GM18511 (cell line): Measurements from ENCODE around the gene CFAP46.

Experiments used
- ATAC-seq: cut with Tn5 transposase; IDR thresholded peaks from one replicate; pipeline ENCODE4 v1.9.1; 2021; ENCODE audit warnings: mild to moderate bottlenecking, moderate library complexity; ENCODE audit not compliant: unreplicated experiment

Gene CFAP46

DNA sequence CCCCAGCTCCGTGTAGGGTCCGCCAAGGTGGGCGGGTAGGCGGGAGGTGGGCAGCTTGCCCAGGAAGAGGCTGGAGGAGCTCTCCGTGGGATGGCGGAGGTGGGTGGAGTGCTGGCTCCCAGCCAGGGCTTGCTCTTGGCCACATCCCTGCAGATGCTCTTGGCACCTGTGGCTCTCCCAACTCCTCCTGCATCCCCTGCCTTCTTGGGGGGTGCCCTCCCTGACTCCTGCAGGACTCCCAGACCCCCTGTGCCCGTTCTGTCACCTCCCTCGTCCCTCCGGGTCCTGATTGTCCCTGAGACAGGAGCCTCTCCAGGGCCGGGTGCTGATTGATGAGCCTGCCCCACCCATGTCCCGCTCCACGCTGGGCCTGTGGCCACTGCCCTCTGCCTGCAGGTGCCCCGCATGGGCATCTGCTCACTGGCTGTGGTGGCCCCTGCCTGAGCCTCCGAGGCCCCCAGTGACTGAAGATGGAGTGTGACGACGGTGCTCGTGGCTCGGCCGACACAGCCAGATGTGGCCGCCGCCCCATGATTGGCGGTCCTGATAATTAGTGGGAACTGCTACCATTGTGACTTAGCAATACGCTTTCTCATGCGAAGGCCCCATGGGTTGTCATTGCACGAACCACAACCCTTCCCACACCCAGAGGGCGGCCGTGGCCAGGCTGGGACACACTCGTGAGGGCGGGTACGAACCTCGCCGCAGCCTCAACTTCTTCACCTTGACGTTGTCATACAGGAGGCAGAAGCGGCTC lies 23.6 kb downstream of the CFAP46 start:
- no peak for ATAC-seq

DNA sequence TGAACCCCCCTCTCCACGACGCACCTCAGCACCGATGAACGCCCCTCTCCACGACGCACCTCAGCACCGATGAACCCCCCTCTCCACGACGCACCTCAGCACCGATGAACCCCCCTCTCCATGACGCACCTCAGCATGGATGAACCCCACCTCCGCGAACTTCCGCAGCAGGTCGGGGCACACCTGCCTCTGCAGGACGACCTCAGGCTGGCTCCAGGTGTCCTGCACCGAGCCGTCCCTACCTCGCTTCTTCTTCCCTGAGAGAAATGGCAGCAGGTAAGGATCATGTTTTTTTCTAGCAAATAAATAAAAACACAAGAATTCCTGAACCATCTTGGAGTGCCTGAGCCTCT lies 24.1 kb downstream of the CFAP46 start:
- ATAC-seq = no peak

DNA sequence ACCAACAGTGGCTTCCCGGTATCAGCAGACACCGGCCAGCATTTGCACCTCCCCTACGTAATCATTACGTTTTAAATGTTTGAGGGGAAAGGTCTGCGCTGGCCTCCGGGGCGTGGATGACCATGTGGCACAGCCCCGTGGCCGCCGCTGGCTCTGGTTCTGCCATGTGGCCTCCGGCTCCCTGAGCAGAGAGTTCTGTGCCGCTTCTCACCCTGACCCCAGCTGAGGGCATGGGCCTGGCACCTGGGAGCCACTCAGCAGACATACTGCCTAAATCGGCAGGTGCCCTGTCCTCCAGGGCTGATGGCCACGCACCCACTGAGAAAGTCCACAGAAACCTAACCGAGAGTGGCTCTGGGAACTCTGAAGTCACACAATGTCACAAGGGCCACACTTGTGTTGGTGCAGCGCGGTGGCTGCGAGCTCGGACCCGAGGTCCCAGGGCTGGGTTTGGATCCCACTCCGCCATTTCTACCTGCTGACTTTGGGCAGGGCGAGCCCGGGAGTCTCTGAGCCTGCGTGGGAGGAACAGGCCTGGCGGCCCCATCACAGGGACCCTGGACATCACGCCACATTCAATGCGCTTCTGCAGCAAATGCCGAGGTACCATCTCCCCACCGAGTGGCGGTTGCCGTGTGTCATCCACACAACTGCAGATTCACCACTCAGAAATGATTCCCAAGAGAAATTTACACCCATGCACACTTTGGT lies 25.3 kb downstream of the CFAP46 start:
- ATAC-seq = no peak

DNA sequence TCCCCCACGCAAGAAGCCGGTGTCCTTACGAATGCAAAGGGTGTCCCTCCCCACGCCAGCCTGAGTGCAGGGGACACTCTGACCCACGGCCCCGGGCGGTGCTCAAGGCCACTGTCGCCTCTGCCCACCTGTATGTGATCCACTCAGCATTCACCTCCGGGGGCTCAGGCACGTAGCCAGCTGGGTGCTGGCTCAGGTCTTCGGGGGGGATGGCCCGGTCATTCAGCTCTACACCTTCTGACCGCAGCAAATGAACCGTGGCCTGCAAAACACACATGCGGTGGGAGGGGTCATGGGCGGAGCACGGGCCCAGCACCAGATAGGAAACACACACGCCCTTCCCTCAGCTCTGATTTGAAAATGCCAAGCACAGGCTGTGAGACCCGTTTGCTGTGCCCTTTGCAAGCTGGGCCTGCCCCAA lies 25.9 kb downstream of the CFAP46 start:
- no peak for ATAC-seq

DNA sequence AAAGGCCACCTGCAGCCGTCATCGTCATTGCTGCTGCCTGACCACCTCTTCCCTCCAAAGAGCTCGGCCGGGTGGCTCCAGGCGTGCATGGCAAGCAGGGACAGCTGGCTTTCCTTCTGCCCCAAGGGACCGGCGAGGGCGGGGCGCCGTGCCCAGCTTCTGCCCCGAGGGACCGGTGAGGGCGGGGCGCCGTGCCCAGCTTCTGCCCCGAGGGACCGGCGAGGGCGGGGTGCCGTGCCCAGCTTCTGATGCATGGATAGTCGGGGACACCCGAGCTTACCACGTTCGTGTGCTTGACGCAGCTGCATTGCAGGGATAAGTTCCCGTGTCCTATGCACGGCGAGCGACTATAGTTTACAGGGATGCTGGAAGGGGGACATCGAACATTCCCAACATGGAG lies 27.0 kb downstream of the CFAP46 start:
- no peak for ATAC-seq

DNA sequence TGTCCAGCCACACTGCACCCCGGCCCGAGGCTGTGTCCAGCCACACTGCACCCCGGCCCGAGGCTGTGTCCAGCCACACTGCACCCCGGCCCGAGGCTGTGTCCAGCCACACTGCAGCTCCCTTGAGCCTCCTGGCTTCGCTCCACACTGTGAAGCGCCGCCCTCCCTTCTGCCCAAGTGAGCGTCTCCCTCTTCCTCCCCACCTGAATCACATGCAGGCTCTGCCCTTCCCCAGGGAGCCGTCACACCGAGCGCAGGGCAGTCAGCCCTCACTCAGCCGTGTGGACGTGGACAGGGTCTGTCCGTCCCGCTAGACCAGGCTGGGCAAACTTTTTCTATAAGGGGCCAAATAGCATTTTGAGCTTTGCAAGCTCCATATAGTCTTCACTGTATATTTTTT lies 27.6 kb downstream of the CFAP46 start:
- ATAC-seq = no peak

DNA sequence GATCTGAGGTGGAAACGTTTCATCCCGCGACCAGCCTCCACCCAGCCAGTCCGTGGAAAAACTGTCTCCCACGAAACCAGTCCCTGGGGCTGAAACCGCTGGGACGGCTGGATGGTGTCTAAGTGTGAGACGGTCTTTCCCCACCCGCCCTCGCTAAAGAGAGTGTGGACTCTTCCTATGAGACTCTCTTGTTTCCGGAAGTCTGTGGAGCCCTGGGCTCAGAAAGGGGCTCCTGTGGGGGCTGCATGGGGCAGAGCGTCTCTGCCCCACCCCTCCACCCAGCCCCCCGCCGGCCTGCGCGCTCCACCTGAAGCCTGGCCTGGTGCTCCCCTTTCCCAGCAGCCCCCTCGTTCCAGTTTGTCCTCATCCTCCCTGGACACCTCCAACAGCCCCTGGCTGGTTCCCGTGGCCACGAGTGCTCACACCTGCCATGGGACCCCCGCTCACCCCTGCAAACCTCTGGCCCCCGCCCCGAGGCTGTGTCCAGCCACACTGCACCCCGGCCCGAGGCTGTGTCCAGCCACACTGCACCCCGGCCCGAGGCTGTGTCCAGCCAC lies 28.7 kb downstream of the CFAP46 start:
- no peak for ATAC-seq

DNA sequence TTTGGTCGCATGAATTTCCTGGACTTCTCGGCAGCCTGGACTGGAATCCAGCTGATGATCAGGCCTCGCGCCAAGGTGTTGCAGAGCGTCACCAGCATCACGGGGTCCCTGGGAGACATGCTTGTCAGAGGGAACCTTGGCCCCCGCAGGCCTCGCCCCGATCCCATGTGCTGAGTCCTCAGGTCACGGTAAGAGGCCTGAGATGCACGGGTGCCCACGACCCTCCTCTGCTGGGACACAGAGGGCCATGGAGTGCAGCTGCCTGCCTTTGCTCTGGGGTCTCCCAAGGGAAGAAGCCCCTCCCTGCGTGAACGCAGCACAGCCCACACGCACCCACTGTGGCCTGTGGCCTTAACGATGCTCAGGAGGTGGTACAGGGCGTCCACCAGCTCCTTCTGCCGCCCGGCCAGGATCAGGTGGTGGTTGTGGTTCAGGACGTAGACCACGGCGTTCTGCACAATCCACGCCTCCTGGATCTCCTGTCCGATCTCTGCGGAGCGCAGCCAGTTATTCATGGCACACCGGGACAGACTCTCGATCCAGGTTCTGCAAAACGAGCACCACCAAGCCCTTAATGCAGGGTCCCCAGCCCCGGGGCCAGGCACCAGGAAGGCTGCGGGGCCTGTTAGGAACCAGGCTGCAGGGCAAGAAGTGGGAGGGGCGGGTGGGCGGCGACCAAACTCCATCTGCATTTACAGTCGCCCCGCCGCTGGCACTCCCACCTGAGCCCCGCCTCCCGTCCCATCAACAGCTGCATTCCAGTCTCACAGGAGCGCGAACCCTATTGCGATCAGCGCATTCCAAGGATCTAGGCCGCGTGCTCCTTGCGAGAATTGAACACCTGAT lies 29.4 kb downstream of the CFAP46 start:
- no peak for ATAC-seq

DNA sequence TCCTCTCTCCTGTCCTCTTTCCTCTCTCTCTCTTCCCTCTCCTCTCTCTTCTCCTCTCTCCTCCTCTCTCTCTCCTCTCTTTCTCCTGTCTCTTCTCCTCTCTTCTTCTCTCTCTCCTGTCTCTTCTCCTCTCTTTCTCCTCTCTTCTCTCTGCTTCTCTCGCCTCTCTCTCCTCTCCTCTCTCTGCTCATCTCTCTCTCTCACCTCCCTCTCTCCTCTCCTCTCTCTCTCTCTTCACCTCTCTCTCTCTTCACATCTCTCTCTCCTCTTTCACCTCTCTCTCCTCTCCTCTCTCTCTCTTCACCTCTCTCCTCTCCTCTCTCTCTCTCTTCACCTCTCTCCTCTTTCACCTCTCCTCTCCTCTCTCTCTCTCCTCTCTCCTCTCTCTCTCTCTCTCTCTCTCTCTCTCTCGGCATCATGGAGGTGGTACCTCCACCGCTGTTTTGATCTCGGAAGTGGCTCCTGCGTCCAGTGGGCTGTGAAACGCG lies 30.1 kb downstream of the CFAP46 start:
- ATAC-seq = no peak

DNA sequence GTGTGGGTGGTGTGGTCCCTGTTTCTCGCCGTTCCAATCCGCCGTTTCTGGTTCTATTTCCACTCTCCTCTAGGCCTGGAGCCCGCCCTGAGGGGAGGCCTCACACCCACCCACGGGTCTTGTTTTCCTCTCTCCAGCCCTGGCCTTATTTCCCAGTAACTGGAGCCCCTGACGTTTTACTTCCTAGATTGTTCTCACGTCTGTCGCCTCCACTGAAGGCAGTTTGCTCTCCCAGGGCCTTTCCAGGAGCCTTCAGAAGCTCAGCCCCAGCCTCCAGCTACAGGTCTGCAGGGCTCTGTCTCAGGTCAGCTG lies 30.6 kb downstream of the CFAP46 start:
- no peak for ATAC-seq

DNA sequence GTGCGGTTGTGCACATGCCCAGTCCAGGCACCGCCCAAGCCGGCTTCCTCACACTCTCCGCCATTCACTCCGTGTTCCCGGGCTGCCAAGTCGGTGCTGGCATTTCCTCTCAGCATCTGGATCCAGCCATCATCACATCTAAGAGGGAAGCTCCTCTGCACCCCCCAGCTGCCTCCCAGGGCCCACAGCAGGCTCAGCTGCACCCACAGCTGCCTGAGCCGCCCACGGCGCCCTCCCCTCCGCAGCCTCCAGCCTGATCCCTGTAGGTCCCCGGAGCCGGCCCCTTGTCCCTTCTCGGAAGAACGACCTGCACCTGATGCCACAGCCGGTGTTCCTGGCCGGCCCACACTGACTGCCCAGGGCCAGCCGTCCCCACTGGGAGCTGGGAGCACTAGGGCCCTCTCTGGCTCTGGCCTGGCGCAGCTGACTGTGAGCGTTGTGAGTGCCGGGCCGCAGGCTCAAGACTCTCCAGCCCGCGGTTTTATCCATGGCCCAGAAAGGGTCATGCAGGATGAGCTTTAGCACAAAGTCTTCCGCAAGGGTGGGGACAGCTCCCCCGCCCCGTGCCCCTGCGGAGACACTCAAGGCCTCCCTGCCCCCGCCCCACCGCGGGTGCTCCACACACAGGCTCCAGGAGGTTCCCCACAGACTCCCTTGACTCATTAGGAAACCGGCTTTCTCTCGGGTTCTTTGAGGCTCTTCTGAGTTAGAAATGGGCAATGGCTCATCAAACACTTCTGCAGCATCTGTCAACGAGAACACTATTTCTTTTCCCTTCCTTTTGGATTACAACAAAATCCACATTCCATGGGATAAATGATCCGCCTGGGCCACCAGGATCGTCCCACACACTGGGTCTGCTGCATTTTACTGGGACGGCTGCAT lies 31.2 kb downstream of the CFAP46 start:
- no peak for ATAC-seq

DNA sequence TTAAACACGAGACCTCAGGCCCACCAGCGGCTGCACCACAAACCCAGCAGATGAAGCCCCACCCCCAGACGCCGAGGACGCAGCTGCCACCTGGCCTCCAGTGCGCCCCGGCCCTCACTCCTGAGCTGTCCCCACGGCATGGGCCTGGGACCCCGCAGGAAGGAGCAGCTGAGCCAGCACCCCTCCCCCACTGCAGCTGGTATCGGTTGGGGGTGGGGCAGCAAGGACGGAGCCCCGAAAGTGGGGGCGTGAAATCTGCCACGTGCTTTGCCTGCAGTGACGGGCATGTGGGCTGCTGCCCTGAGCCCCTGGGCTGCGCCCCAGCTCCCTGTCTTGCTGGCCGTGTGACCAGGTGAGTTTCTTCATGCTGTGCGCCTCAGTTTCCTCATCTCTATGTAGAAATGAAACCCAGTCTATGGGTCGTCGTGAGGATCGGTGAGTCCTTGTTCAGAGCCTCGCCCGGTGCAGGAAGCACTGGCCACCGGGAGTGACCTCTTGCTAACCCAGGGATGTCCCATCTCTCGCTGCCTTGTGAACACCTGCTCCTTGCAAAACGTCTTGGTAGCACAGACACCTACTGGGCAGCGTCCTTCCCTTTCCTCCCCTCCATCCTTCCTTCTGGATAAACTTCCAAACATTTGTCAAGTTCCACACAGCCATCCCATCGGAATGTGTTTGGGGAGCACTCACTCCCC lies 32.0 kb downstream of the CFAP46 start:
- ATAC-seq = no peak

DNA sequence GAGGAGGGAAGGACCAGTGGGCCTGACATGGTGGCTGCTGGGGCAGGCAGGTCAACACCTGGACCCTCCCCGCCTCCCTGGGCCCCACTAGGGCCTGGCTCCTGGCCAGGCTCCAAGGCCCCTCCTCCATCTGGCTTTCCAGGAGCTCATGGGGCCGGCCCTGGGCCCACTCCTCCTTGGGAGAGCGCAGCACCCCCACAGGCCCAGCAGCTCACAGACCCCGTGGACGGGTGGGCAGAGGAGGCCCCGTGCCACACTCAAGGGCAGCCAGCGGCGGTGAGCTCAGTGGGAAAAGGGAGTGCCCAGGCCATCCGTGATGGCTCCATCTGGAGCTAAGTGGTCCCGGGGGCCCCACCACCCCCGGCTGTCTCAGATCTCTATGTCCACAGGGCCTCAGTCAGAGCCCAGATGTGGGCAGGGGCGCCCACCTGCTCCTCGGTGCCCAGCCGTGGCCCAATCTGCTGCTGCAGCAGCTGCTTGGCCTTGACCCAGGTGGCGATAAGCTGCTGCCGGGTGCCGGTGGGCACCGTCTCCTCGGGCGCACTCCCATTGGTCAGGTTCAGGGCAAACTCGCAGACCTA lies 32.8 kb downstream of the CFAP46 start:
- no peak for ATAC-seq

DNA sequence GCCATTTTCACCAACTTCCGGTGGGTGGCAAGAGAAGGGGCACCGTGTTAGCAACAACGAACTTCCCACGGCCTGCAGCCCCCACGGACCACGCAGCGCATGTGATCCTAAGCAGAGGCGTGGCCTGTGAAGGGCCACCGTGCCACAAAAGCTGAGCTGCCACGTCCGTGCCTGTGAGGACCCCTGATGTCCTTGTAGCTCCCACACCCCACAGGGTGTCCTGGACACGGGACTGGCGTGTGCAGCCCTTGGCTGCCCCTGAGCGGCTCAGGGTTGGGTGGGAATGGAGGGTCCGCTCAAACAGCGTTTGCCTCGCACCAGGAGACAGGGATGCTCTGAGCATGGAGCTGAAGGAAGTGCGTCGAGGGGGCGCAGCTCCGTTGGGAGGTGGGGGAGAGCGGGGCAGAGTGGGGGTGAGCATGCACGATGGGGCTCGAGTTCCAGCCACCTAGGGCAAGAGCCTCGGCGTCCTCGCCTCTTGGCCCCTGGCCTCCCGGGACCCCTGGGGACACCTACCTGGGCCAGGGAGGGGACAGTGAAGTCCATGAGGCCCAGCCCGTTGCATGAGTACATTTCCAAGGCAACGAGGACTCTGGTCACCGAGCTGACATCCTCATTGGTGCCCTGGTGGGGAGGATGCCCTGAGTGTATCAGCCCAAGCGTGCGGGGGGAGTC lies 33.6 kb downstream of the CFAP46 start:
- no peak for ATAC-seq

DNA sequence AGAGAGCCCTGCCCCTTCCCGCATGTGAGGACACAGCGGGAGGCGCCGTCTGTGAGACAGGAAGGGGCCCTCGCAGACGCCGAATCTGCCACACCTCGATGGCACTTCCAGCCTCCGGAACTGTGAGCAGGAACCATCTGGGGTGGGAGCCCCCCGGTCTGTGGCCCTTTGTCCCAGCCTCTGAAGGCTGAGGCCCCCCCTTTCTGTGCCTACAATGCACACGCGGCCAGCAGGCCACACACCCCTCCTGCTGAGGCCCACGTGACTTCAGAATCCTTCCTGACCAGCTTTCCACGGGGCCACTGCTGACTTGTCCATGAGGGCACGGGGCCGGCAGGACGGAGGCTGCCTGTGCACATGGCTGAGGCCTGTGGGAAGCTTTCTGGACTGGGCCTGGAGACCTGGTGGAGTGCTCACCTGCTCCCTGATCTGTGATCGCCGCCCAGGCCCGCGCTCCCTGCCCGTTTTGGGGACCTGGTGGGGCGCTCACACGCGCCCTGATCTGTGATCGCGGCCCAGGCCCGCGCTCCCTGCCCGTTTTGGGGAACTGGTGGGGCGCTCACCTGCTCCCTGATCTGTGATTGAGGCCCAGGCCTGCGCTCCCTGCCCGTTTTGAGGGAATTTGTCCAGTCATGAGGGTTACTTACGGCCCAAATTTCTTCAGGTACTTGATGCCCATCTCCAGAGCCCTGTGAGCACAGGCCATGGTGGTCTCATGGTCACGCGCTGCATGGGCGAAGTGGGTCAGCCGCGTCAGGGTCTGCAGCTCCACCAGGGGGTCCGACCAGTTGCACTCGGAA lies 34.3 kb downstream of the CFAP46 start:
- ATAC-seq = no peak

DNA sequence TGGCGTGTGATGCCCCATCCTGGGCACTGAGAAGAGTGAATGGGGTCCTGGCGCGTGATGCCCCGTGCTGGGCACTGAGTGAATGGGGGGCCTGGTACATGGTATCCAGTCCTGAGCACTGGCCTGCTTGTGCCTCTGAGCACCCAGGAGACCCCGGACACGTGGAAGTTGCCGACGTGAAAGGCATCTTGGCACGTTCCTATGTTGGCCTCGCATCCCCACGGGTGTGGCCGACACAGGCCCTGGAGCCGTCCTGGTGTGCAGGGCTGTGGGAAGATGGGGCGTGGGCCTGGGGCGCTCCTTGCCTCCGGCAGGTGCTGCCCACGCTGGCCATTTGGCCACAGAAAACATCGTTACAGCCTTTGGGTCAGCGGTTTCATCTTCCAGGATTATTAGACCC lies 35.5 kb downstream of the CFAP46 start:
- ATAC-seq = no peak

DNA sequence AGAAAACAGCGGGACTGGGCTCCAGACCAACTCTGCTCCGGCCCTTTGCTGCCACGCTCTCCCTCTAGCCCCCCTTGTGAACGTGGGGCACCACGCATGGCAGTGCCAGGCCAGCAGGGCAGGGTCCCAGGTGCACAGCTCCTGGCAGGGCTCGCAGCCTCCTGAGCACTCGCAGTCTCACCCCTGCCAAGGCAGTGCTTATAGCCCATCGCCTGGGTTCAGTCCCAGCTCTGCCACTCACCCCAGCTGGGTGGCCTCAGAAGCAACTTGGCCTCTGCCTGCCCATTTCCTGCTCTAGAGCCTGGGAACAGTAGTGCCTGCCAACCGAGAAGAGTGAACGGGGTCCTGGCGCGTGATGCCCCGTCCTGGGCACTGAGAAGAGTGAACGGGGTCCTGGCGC lies 36.3 kb downstream of the CFAP46 start:
- ATAC-seq = no peak

DNA sequence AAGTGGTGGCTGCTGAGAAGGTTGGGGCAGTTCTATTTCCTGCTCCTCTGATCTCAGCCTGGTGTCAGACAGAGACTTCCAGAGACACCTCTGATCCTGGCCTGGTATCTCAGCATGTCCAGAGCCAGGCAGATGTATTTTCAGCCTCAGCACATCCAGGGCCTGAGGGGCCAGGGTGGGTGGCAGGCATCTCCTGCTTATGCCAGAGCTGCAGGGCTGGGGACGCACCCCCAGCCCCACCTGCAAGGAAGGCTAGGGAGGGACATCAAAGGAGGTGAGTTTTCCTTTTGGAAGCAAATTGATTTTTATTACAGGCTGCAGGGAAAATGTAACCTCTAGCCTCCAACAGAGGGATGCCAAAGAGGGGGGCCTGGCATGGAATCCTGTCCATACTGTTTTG lies 36.7 kb downstream of the CFAP46 start:
- no peak for ATAC-seq
